Left ventricle myocardium inferior (tissue), 1 donor: ENCODE results near the gene RAB8A. TPM values are rescaled to one million over a fixed set of nuclear protein-coding genes. Genes with fewer than 3 reads are reported as not detected.

Experiments
- DNase-seq: peaks from one replicate; pipeline ENCODE4 v3.0.0-alpha.2; 2020
- H3K27ac ChIP-seq: fragments of 200-600 bp; replicated peaks from 2 replicates; pipeline ENCODE4 v1.8.0; 2021
- H3K27me3 ChIP-seq: fragments of 200-600 bp; 2 replicates; pipeline ENCODE4 v1.8.0; 2021; ENCODE audit warnings: low read depth
- H3K36me3 ChIP-seq: fragments of 200-600 bp; 2 replicates; pipeline ENCODE4 v1.8.0; 2021
- H3K4me1 ChIP-seq: fragments of 200-600 bp; 2 replicates; pipeline ENCODE4 v1.8.0; 2021
- H3K4me3 ChIP-seq: fragments of 200-600 bp; 2 replicates; pipeline ENCODE4 v1.8.0; 2021; ENCODE audit warnings: mild to moderate bottlenecking, moderate library complexity
- H3K9me3 ChIP-seq: fragments of 200-600 bp; replicated peaks from 2 replicates; pipeline ENCODE4 v1.8.0; 2021
- CTCF ChIP-seq: fragments of 200-600 bp; IDR thresholded peaks from 2 replicates; pipeline ENCODE4 v1.8.0; 2021; ENCODE audit warnings: antibody characterized with exemption, mild to moderate bottlenecking, borderline replicate concordance
- intact Hi-C: fragments of 100-400 bp; cut with micrococcal nuclease; formaldehyde crosslinking; loops from one replicate; pipeline ENCODE4 v1.11.0; 2022
- total RNA-seq: library from RNA; stranded (reverse); fragmentation: NEBNext Ultra II Directional; extraction: Animal tissue kit (Norgen Biotek cat#: 25700); gene quantifications from one replicate; pipeline ENCODE4 v1.2.1, GENCODE V29; 2021
- donor health status: DM: no; HTN: yes; CAD: no; lungs with severe emphysema.

Gene RAB8A
- total RNA-seq, 1 donor from 2014 or later = 17.7 TPM

- no peak for DNase-seq
- Histone ChIP-seq H3K4me1 (no peaks in the 10 kb centered on the region), H3K27me3 (peaks cover 6% of the 10 kb centered on the region), H3K4me3 (no peak overlapping the region), H3K27ac (no peak overlapping the region), H3K36me3 (no peaks in the 10 kb centered on the region), H3K9me3 (no peaks in the 10 kb centered on the region)
- intact Hi-C loops = no loop called here
- no peak for TF ChIP-seq CTCF
These were observed 49.4 kb downstream of the RAB8A start for GRCh38 chr19:16160943-16161560.

- intact Hi-C loops = no loop called here
These were observed 50.2 kb downstream of the RAB8A start for GRCh38 chr19:16161840-16162239.

GRCh38 chr19:16164222-16164890 lies 52.7 kb downstream of the RAB8A start:
- no peak overlapping the region for H3K27ac ChIP-seq
- no peaks in the 10 kb centered on the region for H3K36me3 ChIP-seq
- no peaks in the 10 kb centered on the region for H3K9me3 ChIP-seq
- peaks cover 15% of the 10 kb centered on the region for H3K27me3 ChIP-seq
- H3K4me3 ChIP-seq = no peak overlapping the region
- no peak for TF ChIP-seq CTCF
- H3K4me1 ChIP-seq = no peaks in the 10 kb centered on the region
- DNase-seq = no peak
- intact Hi-C loops = no loop called here

More at GRCh38 chr19:16161840-16162239, 50.2 kb downstream of the RAB8A start:
- Histone ChIP-seq H3K27ac (no peak overlapping the region), H3K36me3 (no peaks in the 10 kb centered on the region), H3K9me3 (no peaks in the 10 kb centered on the region), H3K4me1 (no peaks in the 10 kb centered on the region), H3K4me3 (no peak overlapping the region), H3K27me3 (peaks cover 6% of the 10 kb centered on the region)
- TF ChIP-seq CTCF = no peak
- DNase-seq = no peak

GRCh38 chr19:16166417-16166816 lies 54.7 kb downstream of the RAB8A start:
- no peak for DNase-seq
- intact Hi-C loops = no loop called here
- peaks cover 26% of the 10 kb centered on the region for H3K27me3 ChIP-seq
- H3K4me1 ChIP-seq = no peaks in the 10 kb centered on the region
- H3K27ac ChIP-seq = no peak overlapping the region
- H3K4me3 ChIP-seq = no peak overlapping the region
- H3K36me3 ChIP-seq = no peaks in the 10 kb centered on the region
- TF ChIP-seq CTCF = no peak
- H3K9me3 ChIP-seq = no peaks in the 10 kb centered on the region

- TF ChIP-seq CTCF = no peak
- intact Hi-C loops = no loop called here
- no peaks in the 10 kb centered on the region for H3K4me1 ChIP-seq
- no peak overlapping the region for H3K27ac ChIP-seq
- DNase-seq = no peak
- H3K9me3 ChIP-seq = no peaks in the 10 kb centered on the region
- peaks cover 32% of the 10 kb centered on the region for H3K27me3 ChIP-seq
- no peaks in the 10 kb centered on the region for H3K36me3 ChIP-seq
- no peak overlapping the region for H3K4me3 ChIP-seq
These were observed 55.4 kb downstream of the RAB8A start for GRCh38 chr19:16167055-16167454.
